Measurements from ENCODE around the gene YEATS2.
A peak's percentile ranks its signal among the peaks of the same experiment; 100 is the strongest.
"Not testable (repeated sequence)": the region's sequence is repeated elsewhere in the genome, so short reads cannot be mapped to it uniquely, and the experiment has no call there.

YEATS2 gene

DNA sequence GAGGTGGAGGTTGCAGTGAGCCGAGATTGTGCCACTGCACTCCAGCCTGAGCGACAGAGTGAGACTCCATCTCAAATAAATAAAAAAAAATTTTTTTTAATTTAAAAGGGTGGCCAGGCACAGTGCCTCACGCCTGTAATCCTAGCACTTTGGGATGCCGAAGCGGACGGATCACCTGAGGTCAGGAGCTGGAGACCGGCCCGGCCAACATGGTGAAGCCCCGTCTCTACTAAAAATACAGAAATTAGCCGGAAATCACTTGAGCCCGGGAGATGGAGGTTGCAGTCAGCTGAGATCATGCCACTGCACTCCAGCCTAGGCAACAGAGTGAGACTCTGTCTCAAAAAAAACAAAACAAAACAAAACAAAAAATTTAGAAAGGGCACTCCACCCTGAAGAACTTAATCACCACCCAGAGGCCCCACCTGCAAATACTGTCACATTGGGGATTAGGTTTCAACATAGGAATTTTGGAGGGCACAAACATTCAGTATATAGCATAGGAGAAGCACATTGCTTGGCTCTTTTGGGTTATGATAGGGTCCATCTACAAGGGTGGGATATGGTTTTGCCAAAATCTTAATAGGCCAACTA is 7.1 kb upstream of the YEATS2 start:
- no peaks in the 10 kb centered on the region for H3K36me3 ChIP-seq (ENCODE audit: control insufficient read depth in 1 of 2, insufficient read depth in 2 of 2, low read length in 2 of 2)
- no peak overlapping the region for H3K27ac ChIP-seq (ENCODE audit: low read depth, low read length)
- H3K27me3 ChIP-seq (ENCODE audit: control insufficient read depth in 1 of 2, insufficient read depth in 2 of 2, low read length in 2 of 2) = no peaks in the 10 kb centered on the region
- H3K4me3 ChIP-seq (ENCODE audit: low read depth in 1 of 2, low read length in 2 of 2) = no peak overlapping the region
- H3K9ac ChIP-seq (ENCODE audit: low read depth in 1 of 2, low read length in 2 of 2) = no peak overlapping the region
- no peaks in the 10 kb centered on the region for H3K4me1 ChIP-seq (ENCODE audit: control insufficient read depth in 1 of 2, insufficient read depth in 2 of 2, low read length in 2 of 2)
- no peaks in the 10 kb centered on the region for H3K9me3 ChIP-seq (ENCODE audit: control insufficient read depth in 1 of 2, low read length in 2 of 2)

DNA sequence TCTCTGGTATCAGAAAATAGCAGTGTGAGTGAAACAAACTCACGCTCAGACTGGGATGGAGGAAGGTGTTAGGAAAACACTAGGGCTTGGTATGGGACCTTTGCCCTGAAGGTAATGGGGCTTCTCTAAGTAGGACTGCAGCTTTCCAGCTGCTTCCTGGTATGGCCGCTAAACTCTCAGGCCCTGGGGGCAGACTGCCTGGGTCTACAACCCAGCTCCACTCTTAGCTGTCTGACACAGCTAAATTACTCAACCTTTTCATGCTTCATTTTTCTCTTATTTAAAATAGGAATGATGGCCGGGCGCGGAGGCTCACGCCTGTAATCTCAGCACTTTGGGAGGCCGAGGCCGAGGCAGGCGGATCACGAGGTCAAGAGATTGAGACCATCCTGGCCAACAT is 5.2 kb upstream of the YEATS2 start:
- no peaks in the 10 kb centered on the region for H3K27me3 ChIP-seq (ENCODE audit: control insufficient read depth in 1 of 2, insufficient read depth in 2 of 2, low read length in 2 of 2)
- no peak overlapping the region for H3K27ac ChIP-seq (ENCODE audit: low read depth, low read length)
- no peaks in the 10 kb centered on the region for H3K9me3 ChIP-seq (ENCODE audit: control insufficient read depth in 1 of 2, low read length in 2 of 2)
- H3K4me3 ChIP-seq (ENCODE audit: low read depth in 1 of 2, low read length in 2 of 2) = no peak overlapping the region
- no peak overlapping the region for H3K9ac ChIP-seq (ENCODE audit: low read depth in 1 of 2, low read length in 2 of 2)
- peaks cover 0 to 3% of the 10 kb centered on the region in 2 donors for H3K4me1 ChIP-seq (ENCODE audit: control insufficient read depth in 1 of 2, insufficient read depth in 2 of 2, low read length in 2 of 2)
- no peaks in the 10 kb centered on the region for H3K36me3 ChIP-seq (ENCODE audit: control insufficient read depth in 1 of 2, insufficient read depth in 2 of 2, low read length in 2 of 2)

DNA sequence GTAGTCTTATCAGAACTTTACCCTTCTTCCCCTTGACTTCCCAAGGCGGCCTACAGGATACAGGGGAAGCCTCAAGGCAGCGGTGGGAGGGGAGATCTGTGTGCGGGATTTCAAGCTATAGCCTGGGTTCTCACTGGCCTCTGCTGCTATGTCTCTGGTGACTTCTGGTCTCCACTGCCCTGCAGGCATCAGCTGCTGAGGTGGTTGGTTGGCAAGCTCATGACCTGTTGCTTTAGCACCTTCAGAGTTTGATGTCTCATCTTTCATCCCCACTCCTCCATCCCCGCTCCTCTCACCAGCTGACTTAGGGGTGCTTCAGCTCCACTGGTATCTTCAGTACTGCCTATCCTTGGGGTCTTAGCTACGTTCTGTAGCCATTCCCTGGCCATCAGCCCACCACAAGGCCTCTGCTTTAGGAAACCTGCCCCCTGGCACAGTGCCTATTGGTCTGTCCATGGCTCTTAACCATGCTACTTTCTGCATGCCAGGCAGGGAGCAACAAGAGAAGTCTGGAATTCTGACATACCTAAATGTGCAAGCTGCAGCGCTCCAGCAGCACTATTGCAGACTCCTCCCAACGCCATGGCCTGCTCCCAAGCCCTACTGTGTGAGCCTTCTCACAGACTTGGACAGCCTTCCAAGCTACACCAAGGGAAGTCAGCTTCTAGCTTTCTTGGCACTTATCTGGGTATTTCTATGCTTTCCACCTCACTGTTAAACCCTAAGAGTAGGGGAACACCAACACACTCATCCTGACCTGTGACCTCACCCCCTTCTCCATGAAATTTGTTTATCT is 1.8 kb upstream of the YEATS2 start:
- no peak overlapping the region for H3K4me3 ChIP-seq (ENCODE audit: low read depth in 1 of 2, low read length in 2 of 2)
- no peak overlapping the region for H3K27ac ChIP-seq (ENCODE audit: low read depth, low read length)
- H3K9ac ChIP-seq (ENCODE audit: low read depth in 1 of 2, low read length in 2 of 2) = no peak overlapping the region
- H3K9me3 ChIP-seq (ENCODE audit: control insufficient read depth in 1 of 2, low read length in 2 of 2) = no peaks in the 10 kb centered on the region
- peaks cover 11% of the 10 kb centered on the region in 2 donors for H3K4me1 ChIP-seq (ENCODE audit: control insufficient read depth in 1 of 2, insufficient read depth in 2 of 2, low read length in 2 of 2)
- H3K36me3 ChIP-seq (ENCODE audit: control insufficient read depth in 1 of 2, insufficient read depth in 2 of 2, low read length in 2 of 2) = no peaks in the 10 kb centered on the region
- H3K27me3 ChIP-seq (ENCODE audit: control insufficient read depth in 1 of 2, insufficient read depth in 2 of 2, low read length in 2 of 2) = no peaks in the 10 kb centered on the region

DNA sequence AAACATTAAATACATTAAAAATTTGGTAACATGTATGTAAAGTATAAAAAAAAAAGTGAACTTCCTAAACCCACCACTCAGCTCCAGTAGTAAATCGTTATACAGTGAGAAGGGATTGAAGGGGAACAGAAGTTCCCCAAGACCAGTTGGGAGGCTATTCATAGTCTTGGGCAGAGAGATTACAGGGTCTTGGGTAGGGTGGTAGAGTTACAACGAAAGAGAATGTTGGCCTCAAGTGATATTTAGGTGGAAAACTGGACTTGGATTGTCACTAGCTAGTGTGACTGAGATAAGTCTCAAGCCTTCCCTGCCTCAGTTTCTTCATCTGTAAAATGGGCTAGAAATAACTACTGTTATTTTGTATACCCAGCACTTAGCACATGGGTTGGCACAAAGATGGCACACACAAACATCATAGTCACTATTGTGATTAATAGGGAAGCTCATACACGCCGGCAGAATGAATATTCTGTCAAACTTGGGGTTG is 431 bp upstream of the YEATS2 start:
- Histone ChIP-seq H3K9ac (ENCODE audit: low read depth in 1 of 2, low read length in 2 of 2) (peak overlapping the region; percentile 57 to 90), H3K27me3 (ENCODE audit: control insufficient read depth in 1 of 2, insufficient read depth in 2 of 2, low read length in 2 of 2) (no peaks in the 10 kb centered on the region), H3K36me3 (ENCODE audit: control insufficient read depth in 1 of 2, insufficient read depth in 2 of 2, low read length in 2 of 2) (no peaks in the 10 kb centered on the region), H3K4me3 (ENCODE audit: low read depth in 1 of 2, low read length in 2 of 2) (peak overlapping the region; percentile 88 to 97), H3K27ac (ENCODE audit: low read depth, low read length) (no peak overlapping the region), H3K4me1 (ENCODE audit: control insufficient read depth in 1 of 2, insufficient read depth in 2 of 2, low read length in 2 of 2) (peaks cover 11% of the 10 kb centered on the region in 2 donors), H3K9me3 (ENCODE audit: control insufficient read depth in 1 of 2, low read length in 2 of 2) (no peaks in the 10 kb centered on the region)

DNA sequence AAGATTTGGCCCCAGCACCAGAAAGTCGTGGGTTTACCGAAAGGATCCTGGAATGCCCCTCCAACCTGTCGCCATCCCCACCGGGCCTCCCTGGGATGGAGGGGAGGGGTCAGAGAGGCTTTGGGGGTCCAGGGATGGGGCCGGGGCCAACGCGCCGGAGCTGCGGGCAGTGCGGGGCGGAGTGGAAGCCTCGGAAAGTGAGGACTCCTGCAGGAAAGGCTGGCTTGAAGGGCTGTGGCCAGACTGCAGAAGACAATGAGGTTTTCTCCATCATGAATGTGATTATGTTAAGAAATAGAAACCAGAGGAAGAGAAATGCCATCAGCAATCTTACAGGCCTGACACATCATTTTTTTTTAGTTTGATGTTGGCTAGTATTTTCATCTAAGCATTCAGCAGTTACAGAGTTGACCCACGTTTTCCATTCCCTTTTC is 738 bp downstream of the YEATS2 start:
- H3K9ac ChIP-seq (ENCODE audit: low read depth in 1 of 2, low read length in 2 of 2) = peak overlapping the region; percentile 90 to 95
- H3K27ac ChIP-seq (ENCODE audit: low read depth, low read length) = peak overlapping the region; percentile 83
- H3K36me3 ChIP-seq (ENCODE audit: control insufficient read depth in 1 of 2, insufficient read depth in 2 of 2, low read length in 2 of 2) = no peaks in the 10 kb centered on the region
- no peaks in the 10 kb centered on the region for H3K9me3 ChIP-seq (ENCODE audit: control insufficient read depth in 1 of 2, low read length in 2 of 2)
- peak overlapping the region; percentile 88 to 97 for H3K4me3 ChIP-seq (ENCODE audit: low read depth in 1 of 2, low read length in 2 of 2)
- H3K4me1 ChIP-seq (ENCODE audit: control insufficient read depth in 1 of 2, insufficient read depth in 2 of 2, low read length in 2 of 2) = peaks cover 11% of the 10 kb centered on the region in 2 donors
- H3K27me3 ChIP-seq (ENCODE audit: control insufficient read depth in 1 of 2, insufficient read depth in 2 of 2, low read length in 2 of 2) = no peaks in the 10 kb centered on the region

DNA sequence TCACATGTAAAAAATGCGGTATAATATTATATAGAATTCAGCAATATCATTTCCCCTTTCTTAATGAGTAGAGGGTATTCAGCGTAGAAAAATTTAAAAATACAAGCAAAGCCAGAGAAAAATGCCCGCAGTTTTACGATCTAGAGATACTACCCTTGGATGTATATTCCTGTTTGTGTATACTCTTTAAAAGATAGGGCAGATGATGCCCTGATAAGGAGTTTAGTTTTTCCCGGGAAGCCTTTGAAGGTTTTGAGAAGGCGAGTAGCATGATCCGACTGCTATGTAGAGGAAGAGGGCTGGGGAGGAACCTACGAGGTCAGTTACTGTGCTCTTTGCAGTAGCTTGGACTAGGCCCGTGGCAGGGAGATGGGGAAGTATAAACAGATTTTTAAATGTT is 1.2 kb downstream of the YEATS2 start:
- peaks cover 11% of the 10 kb centered on the region in 2 donors for H3K4me1 ChIP-seq (ENCODE audit: control insufficient read depth in 1 of 2, insufficient read depth in 2 of 2, low read length in 2 of 2)
- no peaks in the 10 kb centered on the region for H3K27me3 ChIP-seq (ENCODE audit: control insufficient read depth in 1 of 2, insufficient read depth in 2 of 2, low read length in 2 of 2)
- H3K27ac ChIP-seq (ENCODE audit: low read depth, low read length) = no peak overlapping the region
- peak overlapping the region; percentile 88 to 97 for H3K4me3 ChIP-seq (ENCODE audit: low read depth in 1 of 2, low read length in 2 of 2)
- no peaks in the 10 kb centered on the region for H3K9me3 ChIP-seq (ENCODE audit: control insufficient read depth in 1 of 2, low read length in 2 of 2)
- H3K36me3 ChIP-seq (ENCODE audit: control insufficient read depth in 1 of 2, insufficient read depth in 2 of 2, low read length in 2 of 2) = no peaks in the 10 kb centered on the region
- H3K9ac ChIP-seq (ENCODE audit: low read depth in 1 of 2, low read length in 2 of 2) = peak overlapping the region in 1 of 2 donors; percentile 90

DNA sequence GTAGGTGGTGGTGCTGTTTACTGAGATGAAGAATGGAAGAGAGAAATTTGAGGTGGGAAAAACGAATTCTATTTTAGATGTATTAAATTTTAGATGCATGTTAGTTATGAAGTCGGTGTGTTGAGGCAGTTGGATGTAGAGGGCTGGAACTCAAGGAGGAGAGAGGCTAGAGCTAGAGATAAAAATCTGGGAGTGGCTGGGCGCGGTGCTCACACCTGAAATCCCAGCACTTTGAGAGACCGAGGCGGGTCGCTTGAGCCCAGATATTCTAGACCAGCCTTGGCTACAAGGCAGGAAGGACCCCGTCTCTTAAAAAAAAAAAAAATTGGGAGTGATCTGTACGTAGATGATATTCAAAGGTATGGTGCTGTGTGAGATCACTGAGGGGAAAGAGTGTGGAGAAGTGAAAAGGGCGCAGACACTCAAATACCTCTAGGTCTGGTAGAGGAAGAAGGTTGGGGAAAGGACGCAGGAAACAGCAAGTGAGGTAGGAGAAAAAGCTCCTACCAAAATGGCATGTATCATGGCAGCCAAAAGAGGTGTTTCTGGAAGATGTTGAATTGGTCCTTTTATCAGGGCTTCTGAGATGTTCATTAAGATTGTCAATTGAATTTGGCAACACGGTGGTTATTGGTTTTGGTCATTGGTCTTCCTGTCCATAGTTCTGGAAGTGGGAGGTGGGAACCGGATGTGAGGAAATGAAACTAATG is 1.8 kb downstream of the YEATS2 start:
- H3K4me1 ChIP-seq (ENCODE audit: control insufficient read depth in 1 of 2, insufficient read depth in 2 of 2, low read length in 2 of 2) = peaks cover 11% of the 10 kb centered on the region in 2 donors
- H3K27ac ChIP-seq (ENCODE audit: low read depth, low read length) = no peak overlapping the region
- no peaks in the 10 kb centered on the region for H3K27me3 ChIP-seq (ENCODE audit: control insufficient read depth in 1 of 2, insufficient read depth in 2 of 2, low read length in 2 of 2)
- no peaks in the 10 kb centered on the region for H3K36me3 ChIP-seq (ENCODE audit: control insufficient read depth in 1 of 2, insufficient read depth in 2 of 2, low read length in 2 of 2)
- H3K9ac ChIP-seq (ENCODE audit: low read depth in 1 of 2, low read length in 2 of 2) = peak overlapping the region in 1 of 2 donors; percentile 90
- H3K9me3 ChIP-seq (ENCODE audit: control insufficient read depth in 1 of 2, low read length in 2 of 2) = no peaks in the 10 kb centered on the region
- H3K4me3 ChIP-seq (ENCODE audit: low read depth in 1 of 2, low read length in 2 of 2) = peak overlapping the region; percentile 88 to 97

DNA sequence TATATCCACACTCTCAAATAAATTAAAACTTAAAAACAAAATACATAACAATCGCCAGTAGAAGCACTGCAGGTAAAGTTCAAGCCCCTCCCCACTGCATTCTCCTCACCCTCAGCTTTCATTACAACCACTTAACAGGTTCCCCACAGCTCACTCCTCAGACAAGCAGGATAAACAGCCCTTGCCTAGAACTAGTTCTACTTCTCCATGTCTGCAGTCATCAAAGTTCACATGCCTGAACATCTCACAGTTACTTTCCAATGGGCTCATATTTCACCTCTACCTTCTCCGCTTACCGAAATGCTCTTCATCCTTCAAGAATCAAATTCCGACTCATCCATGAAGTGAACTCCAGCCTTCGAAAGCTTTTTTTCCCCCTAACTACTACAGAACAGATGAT is 4.1 kb downstream of the YEATS2 start:
- Histone ChIP-seq H3K36me3 (ENCODE audit: control insufficient read depth in 1 of 2, insufficient read depth in 2 of 2, low read length in 2 of 2) (no peaks in the 10 kb centered on the region), H3K27ac (ENCODE audit: low read depth, low read length) (no peak overlapping the region), H3K9me3 (ENCODE audit: control insufficient read depth in 1 of 2, low read length in 2 of 2) (no peaks in the 10 kb centered on the region), H3K9ac (ENCODE audit: low read depth in 1 of 2, low read length in 2 of 2) (no peak overlapping the region), H3K4me1 (ENCODE audit: control insufficient read depth in 1 of 2, insufficient read depth in 2 of 2, low read length in 2 of 2) (peaks cover 11% of the 10 kb centered on the region in 2 donors), H3K4me3 (ENCODE audit: low read depth in 1 of 2, low read length in 2 of 2) (no peak overlapping the region), H3K27me3 (ENCODE audit: control insufficient read depth in 1 of 2, insufficient read depth in 2 of 2, low read length in 2 of 2) (no peaks in the 10 kb centered on the region)

DNA sequence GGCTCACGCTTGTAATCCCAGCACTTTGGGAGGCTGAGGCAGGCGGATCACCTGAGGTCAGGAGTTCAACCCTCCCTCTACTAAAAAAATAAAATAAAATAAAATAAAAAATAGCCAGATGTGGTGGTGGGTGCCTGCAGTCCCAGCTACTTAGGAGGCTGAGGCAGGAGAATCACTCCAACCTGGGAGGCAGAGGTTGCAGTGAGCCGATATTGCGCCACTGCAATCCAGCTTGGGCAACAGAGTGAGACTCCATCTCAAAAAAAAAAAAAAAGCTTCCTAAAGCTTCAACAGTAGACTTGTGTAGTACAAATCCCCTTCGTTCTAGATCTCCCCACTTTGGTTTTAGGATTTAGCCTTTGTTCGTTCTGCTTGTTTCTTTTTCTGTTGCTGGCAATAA is 6.3 kb downstream of the YEATS2 start:
- not testable (repeated sequence) for H3K27me3 ChIP-seq (ENCODE audit: control insufficient read depth in 1 of 2, insufficient read depth in 2 of 2, low read length in 2 of 2); H3K4me1 ChIP-seq (ENCODE audit: control insufficient read depth in 1 of 2, insufficient read depth in 2 of 2, low read length in 2 of 2); H3K9me3 ChIP-seq (ENCODE audit: control insufficient read depth in 1 of 2, low read length in 2 of 2); H3K9ac ChIP-seq (ENCODE audit: low read depth in 1 of 2, low read length in 2 of 2); H3K36me3 ChIP-seq (ENCODE audit: control insufficient read depth in 1 of 2, insufficient read depth in 2 of 2, low read length in 2 of 2); H3K27ac ChIP-seq (ENCODE audit: low read depth, low read length); H3K4me3 ChIP-seq (ENCODE audit: low read depth in 1 of 2, low read length in 2 of 2)

DNA sequence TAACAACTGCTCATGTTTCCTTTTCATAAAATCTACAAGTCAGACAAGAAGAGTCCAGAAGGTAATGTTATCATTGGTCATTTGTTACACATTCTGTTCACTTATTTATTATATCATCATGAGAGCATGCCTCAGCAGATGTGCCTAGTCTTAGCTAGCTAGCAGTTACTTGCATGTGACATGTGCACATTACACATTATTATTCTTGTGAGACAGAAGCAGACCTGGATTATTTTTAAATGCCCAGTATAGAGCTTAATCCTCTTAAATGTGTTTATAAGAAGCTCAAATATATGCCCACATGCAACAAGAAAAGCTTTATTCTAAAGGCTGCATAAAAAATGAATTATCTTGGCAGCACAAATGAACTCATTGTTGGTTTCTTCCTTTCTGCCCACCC is 12.6 kb downstream of the YEATS2 start:
- Histone ChIP-seq H3K4me1 (ENCODE audit: control insufficient read depth in 1 of 2, insufficient read depth in 2 of 2, low read length in 2 of 2) (no peaks in the 10 kb centered on the region), H3K9ac (ENCODE audit: low read depth in 1 of 2, low read length in 2 of 2) (no peak overlapping the region), H3K27me3 (ENCODE audit: control insufficient read depth in 1 of 2, insufficient read depth in 2 of 2, low read length in 2 of 2) (no peaks in the 10 kb centered on the region), H3K4me3 (ENCODE audit: low read depth in 1 of 2, low read length in 2 of 2) (no peak overlapping the region), H3K36me3 (ENCODE audit: control insufficient read depth in 1 of 2, insufficient read depth in 2 of 2, low read length in 2 of 2) (peaks cover 0 to under 1% of the 10 kb centered on the region in 2 donors), H3K9me3 (ENCODE audit: control insufficient read depth in 1 of 2, low read length in 2 of 2) (no peaks in the 10 kb centered on the region), H3K27ac (ENCODE audit: low read depth, low read length) (no peak overlapping the region)

Data from duodenal mucosa (tissue), 2 donors.